HUES6 (cell line): Measurements from ENCODE around the gene COL4A2.

Source experiments
- H3K27ac ChIP-seq: 2 replicates; pipeline ENCODE4 v1.7.0; 2013; ENCODE audit warnings: low read depth, mild to moderate bottlenecking, low read length, inconsistent platforms
- H3K27me3 ChIP-seq: 2 replicates; pipeline ENCODE4 v1.6.1; 2013; ENCODE audit warnings: low read length; ENCODE audit not compliant: control insufficient read depth, insufficient read depth
- H3K36me3 ChIP-seq: 2 replicates; pipeline ENCODE4 v1.6.1; 2013; ENCODE audit warnings: low read length; ENCODE audit not compliant: control insufficient read depth, insufficient read depth
- H3K4me1 ChIP-seq: 2 replicates; pipeline ENCODE4 v1.6.1; 2013; ENCODE audit warnings: low read length; ENCODE audit not compliant: control insufficient read depth, insufficient read depth
- H3K4me3 ChIP-seq: 2 replicates; pipeline ENCODE4 v1.5.1; 2013; ENCODE audit warnings: low read depth, low read length
- H3K9ac ChIP-seq: one replicate; pipeline ENCODE4 v1.6.1; 2013; ENCODE audit warnings: mild to moderate bottlenecking, low read length
- H3K9me3 ChIP-seq: 2 replicates; pipeline ENCODE4 v1.6.1; 2013; ENCODE audit warnings: low read depth, low read length; ENCODE audit not compliant: control insufficient read depth, insufficient read depth

COL4A2 gene

GRCh38 chr13:110501188-110501587 is 194.1 kb downstream of the COL4A2 start:
- H3K4me1 ChIP-seq = no peaks in the 10 kb centered on the region
- no peaks in the 10 kb centered on the region for H3K27me3 ChIP-seq
- no peak overlapping the region for H3K27ac ChIP-seq
- no peak overlapping the region for H3K9ac ChIP-seq
- H3K36me3 ChIP-seq = peaks cover 92% of the 10 kb centered on the region
- no peak overlapping the region for H3K4me3 ChIP-seq
- peaks cover 10% of the 10 kb centered on the region; the same call in 1 of the 2 replicates for H3K9me3 ChIP-seq

GRCh38 chr13:110503037-110503901 is 196.2 kb downstream of the COL4A2 start:
- H3K4me3 ChIP-seq = no peak overlapping the region
- no peaks in the 10 kb centered on the region for H3K27me3 ChIP-seq
- H3K9me3 ChIP-seq = peaks cover 3% of the 10 kb centered on the region; the same call in 1 of the 2 replicates
- H3K9ac ChIP-seq = no peak overlapping the region
- H3K36me3 ChIP-seq = peaks cover 93% of the 10 kb centered on the region
- H3K27ac ChIP-seq = peak overlapping the region; percentile 48; the same call in 1 of the 2 replicates
- H3K4me1 ChIP-seq = no peaks in the 10 kb centered on the region

- no peaks in the 10 kb centered on the region for H3K27me3 ChIP-seq
- H3K4me1 ChIP-seq = no peaks in the 10 kb centered on the region
- no peak overlapping the region for H3K4me3 ChIP-seq
- peaks cover 3% of the 10 kb centered on the region; the same call in 1 of the 2 replicates for H3K9me3 ChIP-seq
- no peak overlapping the region for H3K9ac ChIP-seq
- H3K36me3 ChIP-seq = peaks cover 92% of the 10 kb centered on the region
- peak overlapping the region; percentile 48; the same call in 1 of the 2 replicates for H3K27ac ChIP-seq
These were observed 197.0 kb downstream of the COL4A2 start for GRCh38 chr13:110503979-110504499.

- Histone ChIP-seq H3K36me3 (peaks cover 91% of the 10 kb centered on the region), H3K4me1 (peaks cover 10% of the 10 kb centered on the region; the same call in 1 of the 2 replicates), H3K9ac (no peak overlapping the region), H3K4me3 (no peak overlapping the region), H3K27ac (no peak overlapping the region), H3K9me3 (no peaks in the 10 kb centered on the region), H3K27me3 (no peaks in the 10 kb centered on the region)
These were observed 198.5 kb downstream of the COL4A2 start for GRCh38 chr13:110505594-110505993.

- Histone ChIP-seq H3K9ac (no peak overlapping the region), H3K4me3 (no peak overlapping the region), H3K36me3 (peaks cover 85% of the 10 kb centered on the region), H3K4me1 (peaks cover 11% of the 10 kb centered on the region; the same call in 1 of the 2 replicates), H3K27ac (no peak overlapping the region), H3K9me3 (no peaks in the 10 kb centered on the region), H3K27me3 (no peaks in the 10 kb centered on the region)
These were observed 199.3 kb downstream of the COL4A2 start for GRCh38 chr13:110506396-110506795.

GRCh38 chr13:110506859-110507566 is 199.9 kb downstream of the COL4A2 start:
- Histone ChIP-seq H3K9me3 (no peaks in the 10 kb centered on the region), H3K27me3 (no peaks in the 10 kb centered on the region), H3K4me1 (peaks cover 11% of the 10 kb centered on the region; the same call in 1 of the 2 replicates), H3K4me3 (no peak overlapping the region), H3K36me3 (peaks cover 85% of the 10 kb centered on the region), H3K27ac (no peak overlapping the region; the same call in 1 of the 2 replicates), H3K9ac (no peak overlapping the region)

- no peak overlapping the region for H3K4me3 ChIP-seq
- no peak overlapping the region for H3K9ac ChIP-seq
- H3K27me3 ChIP-seq = no peaks in the 10 kb centered on the region
- H3K4me1 ChIP-seq = peaks cover 11% of the 10 kb centered on the region; the same call in 1 of the 2 replicates
- peaks cover 85% of the 10 kb centered on the region for H3K36me3 ChIP-seq
- H3K9me3 ChIP-seq = no peaks in the 10 kb centered on the region
- no peak overlapping the region; the same call in 1 of the 2 replicates for H3K27ac ChIP-seq
These were observed 200.7 kb downstream of the COL4A2 start for GRCh38 chr13:110507678-110508381.

- H3K36me3 ChIP-seq = peaks cover 82% of the 10 kb centered on the region
- peaks cover 11% of the 10 kb centered on the region; the same call in 1 of the 2 replicates for H3K4me1 ChIP-seq
- H3K9ac ChIP-seq = no peak overlapping the region
- H3K27me3 ChIP-seq = no peaks in the 10 kb centered on the region
- no peak overlapping the region for H3K27ac ChIP-seq
- no peaks in the 10 kb centered on the region for H3K9me3 ChIP-seq
- H3K4me3 ChIP-seq = no peak overlapping the region
These were observed 202.4 kb downstream of the COL4A2 start for GRCh38 chr13:110509478-110509926.

- H3K9me3 ChIP-seq = no peaks in the 10 kb centered on the region
- H3K4me1 ChIP-seq = peaks cover 14% of the 10 kb centered on the region; the same call in 1 of the 2 replicates
- no peaks in the 10 kb centered on the region for H3K27me3 ChIP-seq
- no peak overlapping the region for H3K4me3 ChIP-seq
- H3K27ac ChIP-seq = no peak overlapping the region
- H3K9ac ChIP-seq = peak overlapping the region; percentile 11
- peaks cover 87% of the 10 kb centered on the region for H3K36me3 ChIP-seq
These were observed 203.1 kb downstream of the COL4A2 start for GRCh38 chr13:110509971-110510786.
